ENCODE data around the gene PUM2.

Gene PUM2

GRCh38 chr2:20357638-20358389 is 7.2 kb upstream of the PUM2 start:
- H3K27ac Mint-ChIP-seq, result no peak overlapping the region

GRCh38 chr2:20356042-20356441 is 5.4 kb upstream of the PUM2 start:
- Mint-ChIP-seq H3K4me3 (no peak overlapping the region), H3K36me3 (no peaks in the 10 kb centered on the region), H3K9me3 (no peaks in the 10 kb centered on the region), H3K4me1 (peaks cover 3% of the 10 kb centered on the region), H3K27me3 (no peaks in the 10 kb centered on the region), H3K27ac (no peak overlapping the region)

More at GRCh38 chr2:20357638-20358389, 7.2 kb upstream of the PUM2 start:
- Mint-ChIP-seq H3K4me1 (peaks cover 3% of the 10 kb centered on the region), H3K9me3 (no peaks in the 10 kb centered on the region), H3K36me3 (no peaks in the 10 kb centered on the region), H3K27me3 (no peaks in the 10 kb centered on the region), H3K4me3 (no peak overlapping the region)

DNA sequence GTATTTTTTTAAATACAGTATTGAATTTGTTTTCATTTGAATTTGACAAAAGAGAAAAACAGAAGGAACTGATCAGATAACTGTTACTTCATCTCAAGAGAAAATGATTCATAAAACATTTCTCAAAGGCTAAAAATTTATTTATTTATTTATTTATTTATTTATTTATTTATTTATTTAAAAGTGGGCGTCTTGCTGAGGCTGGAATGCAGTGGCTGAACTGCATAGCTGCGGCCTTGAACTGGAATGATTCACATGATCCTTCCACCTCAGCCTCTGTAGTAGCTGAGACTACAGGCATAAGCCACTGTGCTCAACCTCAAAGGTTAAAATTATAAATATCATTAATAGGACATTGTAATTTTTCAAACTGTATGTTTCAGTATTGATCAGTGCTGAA is 4.5 kb upstream of the PUM2 start:
- Mint-ChIP-seq H3K4me1 (peaks cover 3% of the 10 kb centered on the region), H3K27me3 (no peaks in the 10 kb centered on the region), H3K4me3 (no peak overlapping the region), H3K27ac (no peak overlapping the region), H3K9me3 (no peaks in the 10 kb centered on the region), H3K36me3 (no peaks in the 10 kb centered on the region)

DNA sequence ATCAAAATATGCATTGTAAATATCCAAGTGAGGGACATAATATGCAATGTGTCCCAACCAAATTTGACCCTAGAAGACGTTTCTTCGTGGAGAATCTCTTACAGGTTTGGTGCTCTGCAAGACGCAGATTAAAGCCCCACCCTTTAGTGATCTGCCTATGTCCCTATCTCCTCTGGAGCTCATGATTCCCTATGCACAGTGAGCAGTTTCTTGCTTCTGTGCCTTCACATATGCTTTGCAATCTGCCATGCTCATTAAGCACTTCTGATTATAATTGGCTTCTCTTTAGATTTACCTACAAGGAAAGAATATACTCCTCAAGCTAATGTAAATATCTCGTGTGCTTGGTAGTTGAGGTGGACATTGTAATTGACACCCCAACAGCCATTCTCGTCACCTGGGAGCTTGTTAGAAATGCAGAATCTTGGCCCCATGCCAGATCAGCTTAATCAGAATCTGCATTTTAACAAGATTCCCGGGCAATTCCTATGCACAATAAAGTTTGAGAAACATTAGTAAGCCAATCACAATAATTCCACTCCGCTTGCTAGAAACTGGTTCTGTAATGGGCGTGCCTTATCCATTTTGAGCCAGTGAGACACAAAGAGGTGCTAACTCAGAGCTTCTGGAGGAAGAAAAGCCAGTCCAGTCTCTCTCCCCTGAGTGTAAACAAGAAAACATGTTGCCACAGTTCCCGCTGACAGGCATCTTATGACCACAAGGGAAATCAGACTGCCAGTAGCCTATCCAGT is 2.8 kb upstream of the PUM2 start:
- Mint-ChIP-seq H3K9me3 (no peaks in the 10 kb centered on the region), H3K36me3 (no peaks in the 10 kb centered on the region), H3K27ac (no peak overlapping the region), H3K27me3 (no peaks in the 10 kb centered on the region), H3K4me1 (peaks cover 19% of the 10 kb centered on the region), H3K4me3 (no peak overlapping the region)

DNA sequence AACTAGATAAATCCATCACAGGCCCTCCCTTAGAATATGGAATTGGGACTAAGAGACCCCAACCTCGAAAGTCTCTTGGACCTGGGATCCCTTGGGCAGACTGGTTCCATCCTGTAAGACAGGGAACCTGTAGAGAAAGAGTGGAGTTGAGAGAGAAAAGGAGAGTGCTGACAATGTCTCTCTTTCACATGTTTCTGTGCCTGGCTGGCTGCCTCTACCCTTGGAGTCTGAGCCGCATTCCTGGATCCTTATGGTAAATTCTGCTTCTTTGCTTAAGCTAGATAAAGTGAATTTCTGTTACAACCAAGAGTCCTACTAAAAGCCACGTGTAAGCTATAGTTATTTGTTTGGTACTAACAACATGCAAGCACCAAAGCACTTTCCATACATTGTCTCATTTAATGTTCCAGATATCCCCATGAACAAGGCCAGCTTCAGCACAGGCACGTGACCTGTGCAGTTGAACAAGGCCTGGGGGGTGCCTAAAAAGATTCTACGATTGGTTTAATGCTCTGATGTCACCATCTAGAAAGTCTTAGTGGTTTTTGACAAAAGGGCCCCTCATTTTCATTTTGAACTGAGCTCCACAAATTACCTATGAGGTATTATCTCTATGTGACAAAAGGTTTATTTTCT is 2.1 kb upstream of the PUM2 start:
- Mint-ChIP-seq H3K9me3 (no peaks in the 10 kb centered on the region), H3K4me1 (peaks cover 24% of the 10 kb centered on the region), H3K27ac (no peak overlapping the region), H3K27me3 (no peaks in the 10 kb centered on the region), H3K4me3 (no peak overlapping the region), H3K36me3 (no peaks in the 10 kb centered on the region)

GRCh38 chr2:20352230-20352578 is 1.6 kb upstream of the PUM2 start:
- Mint-ChIP-seq H3K9me3 (no peaks in the 10 kb centered on the region), H3K4me3 (no peak overlapping the region), H3K4me1 (peaks cover 29% of the 10 kb centered on the region), H3K27me3 (no peaks in the 10 kb centered on the region), H3K27ac (no peak overlapping the region), H3K36me3 (no peaks in the 10 kb centered on the region)

- Mint-ChIP-seq H3K36me3 (no peaks in the 10 kb centered on the region), H3K27ac (no peak overlapping the region), H3K4me3 (no peak overlapping the region), H3K27me3 (no peaks in the 10 kb centered on the region), H3K4me1 (peaks cover 34% of the 10 kb centered on the region), H3K9me3 (no peaks in the 10 kb centered on the region)
Measured at GRCh38 chr2:20351555-20352229, 1.0 kb upstream of the PUM2 start.

GRCh38 chr2:20350041-20350712 is 467 bp downstream of the PUM2 start:
- peaks cover 49% of the 10 kb centered on the region for H3K4me1 Mint-ChIP-seq
- no peak overlapping the region for H3K4me3 Mint-ChIP-seq
- H3K27ac Mint-ChIP-seq, result peak overlapping the region; percentile 93

GRCh38 chr2:20349513-20349921 is 1.1 kb downstream of the PUM2 start:
- peaks cover 54% of the 10 kb centered on the region for H3K4me1 Mint-ChIP-seq
- no peaks in the 10 kb centered on the region for H3K9me3 Mint-ChIP-seq
- H3K27me3 Mint-ChIP-seq, result no peaks in the 10 kb centered on the region
- peak overlapping the region; percentile 93 for H3K27ac Mint-ChIP-seq
- H3K4me3 Mint-ChIP-seq, result no peak overlapping the region
- peaks cover 3% of the 10 kb centered on the region for H3K36me3 Mint-ChIP-seq

More at GRCh38 chr2:20350041-20350712, 467 bp downstream of the PUM2 start:
- H3K36me3 Mint-ChIP-seq, result peaks cover 3% of the 10 kb centered on the region
- no peaks in the 10 kb centered on the region for H3K9me3 Mint-ChIP-seq
- no peaks in the 10 kb centered on the region for H3K27me3 Mint-ChIP-seq

DNA sequence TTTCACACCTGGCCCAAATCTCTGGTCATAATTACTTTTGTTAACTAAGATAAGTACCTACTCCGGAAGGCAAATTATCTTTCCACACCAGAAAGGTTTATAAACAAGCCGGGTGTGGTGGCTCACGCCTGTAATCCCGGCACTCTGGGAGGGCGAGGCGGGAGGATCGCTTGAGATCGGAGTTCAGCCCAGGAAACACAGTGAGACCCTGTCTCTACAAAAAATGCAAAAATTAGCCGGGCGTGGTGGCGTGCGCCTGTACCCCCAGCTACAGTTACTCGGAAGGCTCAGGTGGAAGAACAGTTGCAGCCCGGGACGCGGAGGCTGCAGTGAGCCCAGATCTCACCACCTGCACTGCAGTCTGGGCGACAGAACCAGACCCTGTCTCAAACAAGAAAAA is 2.1 kb downstream of the PUM2 start:
- H3K4me3 Mint-ChIP-seq, result no peak overlapping the region
- no peaks in the 10 kb centered on the region for H3K27me3 Mint-ChIP-seq
- H3K4me1 Mint-ChIP-seq, result peaks cover 60% of the 10 kb centered on the region
- H3K36me3 Mint-ChIP-seq, result peaks cover 3% of the 10 kb centered on the region
- peak overlapping the region; percentile 86 for H3K27ac Mint-ChIP-seq
- H3K9me3 Mint-ChIP-seq, result no peaks in the 10 kb centered on the region

- peak overlapping the region; percentile 67 for H3K4me3 Mint-ChIP-seq
Measured at GRCh38 chr2:20346565-20347381, 3.9 kb downstream of the PUM2 start.

DNA sequence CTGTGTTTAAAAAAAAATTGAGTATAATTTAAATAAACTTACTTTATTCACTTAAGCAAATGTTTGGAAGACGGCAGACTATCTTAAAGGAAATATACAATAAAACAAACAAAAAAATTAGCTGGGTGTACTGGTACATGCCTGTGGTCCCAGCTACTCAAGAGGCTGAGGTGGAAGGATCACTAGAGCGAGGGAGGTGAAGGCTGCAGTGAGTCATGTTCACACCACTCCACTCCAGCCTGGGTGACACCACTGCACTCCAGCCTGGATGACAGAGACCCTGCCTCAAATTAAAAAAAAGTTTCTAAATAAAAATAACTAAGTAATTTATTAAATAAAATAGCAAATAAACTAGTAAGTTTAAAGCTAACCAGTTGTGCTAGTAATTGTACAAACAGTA is 7.5 kb downstream of the PUM2 start:
- Mint-ChIP-seq H3K27ac (no peak overlapping the region), H3K4me1 (peaks cover 86% of the 10 kb centered on the region), H3K27me3 (no peaks in the 10 kb centered on the region), H3K9me3 (no peaks in the 10 kb centered on the region), H3K36me3 (peaks cover 5% of the 10 kb centered on the region), H3K4me3 (no peak overlapping the region)

More at GRCh38 chr2:20346565-20347381, 3.9 kb downstream of the PUM2 start:
- Mint-ChIP-seq H3K27me3 (no peaks in the 10 kb centered on the region), H3K4me1 (peaks cover 70% of the 10 kb centered on the region), H3K9me3 (no peaks in the 10 kb centered on the region), H3K36me3 (peaks cover 3% of the 10 kb centered on the region), H3K27ac (peak overlapping the region; percentile 66)

- H3K9me3 Mint-ChIP-seq, result no peaks in the 10 kb centered on the region
- no peak overlapping the region for H3K4me3 Mint-ChIP-seq
- H3K27ac Mint-ChIP-seq, result peak overlapping the region; percentile 68
- no peaks in the 10 kb centered on the region for H3K27me3 Mint-ChIP-seq
- peaks cover 90% of the 10 kb centered on the region for H3K4me1 Mint-ChIP-seq
- H3K36me3 Mint-ChIP-seq, result peaks cover 2% of the 10 kb centered on the region
Measured at GRCh38 chr2:20339012-20339411, 11.6 kb downstream of the PUM2 start.

GRCh38 chr2:20334605-20335203 is 15.9 kb downstream of the PUM2 start:
- Mint-ChIP-seq H3K27ac (peak overlapping the region; percentile 23), H3K4me3 (peak overlapping the region; percentile 27), H3K36me3 (peaks cover 20% of the 10 kb centered on the region), H3K4me1 (peaks cover 93% of the 10 kb centered on the region), H3K27me3 (no peaks in the 10 kb centered on the region), H3K9me3 (no peaks in the 10 kb centered on the region)

Data from activated naive CD4-positive, alpha-beta T cell treated with anti-CD3 and anti-CD28 coated beads, Interleukin-2, amount 50 U/mL, for 24 hours (primary cell).